Right lobe of liver (tissue), 6 donors: ENCODE data around the gene DIAPH3. TPM values are rescaled to one million over a fixed set of nuclear protein-coding genes. Genes with fewer than 3 reads are reported as not detected.

Experiments used
- ATAC-seq, 4 donors: fragments of 200-7000 bp; cut with Tn5 transposase; one replicate each; pipeline ENCODE4 v1.9.1; 2020; ENCODE audit warnings: mild to moderate bottlenecking in 4 of 4, moderate library complexity in 4 of 4
- DNase-seq, 3 donors: peaks; one replicate each; pipeline ENCODE4 v3.0.0-alpha.2; 2020
- H3K27ac ChIP-seq, 3 donors: fragments of 200-600 bp; one replicate each; pipeline ENCODE4 v1.8.0; 2022
- H3K27me3 ChIP-seq, 2 donors: fragments of 200-600 bp; one replicate each; pipeline ENCODE4 v1.8.0; 2022
- H3K36me3 ChIP-seq, 4 donors: fragments of 200-600 bp; sonication (generic) in 1 of 4; one replicate each; pipeline versions ENCODE4 v1.5.1 to v1.8.0; 2017 to 2022; ENCODE audit warnings: control low read depth in 1 of 4
- H3K4me1 ChIP-seq, 4 donors: fragments of 200-600 bp; sonication (generic) in 1 of 4; one replicate each; pipeline versions ENCODE4 v1.5.1 to v1.8.0; 2017 to 2022; ENCODE audit warnings: control low read depth in 1 of 4
- H3K4me3 ChIP-seq, 3 donors: fragments of 200-600 bp; one replicate each; pipeline ENCODE4 v1.8.0; 2022
- H3K9me3 ChIP-seq, 4 donors: fragments of 200-600 bp; sonication (generic) in 1 of 4; one replicate each; pipeline versions ENCODE4 v1.5.1 to v1.8.0; 2017 to 2022; ENCODE audit warnings: control low read depth in 1 of 4
- POLR2A ChIP-seq: fragments of 450-650 bp; IDR thresholded peaks from one replicate; pipeline ENCODE4 v1.6.1; 2017; ENCODE audit warnings: antibody characterized with exemption, mild to moderate bottlenecking
- WGBS: methylation state at CpG from one replicate; pipeline ENCODE4 v1.1.6; 2018; ENCODE audit warnings: low coverage, low lambda C conversion rate; ENCODE audit not compliant: insufficient coverage; ENCODE audit errors: missing lambda C conversion rate; 5-methylcytosine and 5-hydroxymethylcytosine counted together
- intact Hi-C, 2 donors: fragments of 100-400 bp; cut with DNase I; formaldehyde crosslinking; loops; one replicate each; pipeline versions ENCODE4 v1.11.2 to v1.14.1; 2022
- total RNA-seq, 6 experiments: library from RNA; depleted of rRNA in 2 of 6; stranded (reverse); fragments of >200 nt in 2 of 6; fragmentation: NEBNext Ultra II Directional in 3 of 6; extraction: Animal tissue kit (Norgen Biotek cat#: 25700) in 3 of 6; gene quantifications; one replicate each; pipeline versions ENCODE4 v1.1.0 to v1.2.4, GENCODE V29; 2016 to 2023
- TF ChIP-seq, protein P1 (sequence below), 4 donors: fragments of 200-600 bp in 3 of 4; fragments of 450-650 bp in 1 of 4; IDR thresholded peaks; one replicate each; pipeline versions ENCODE4 v1.5.1 to v1.8.0; 2016 to 2022; ENCODE audit warnings: antibody characterized with exemption in 4 of 4, mild to moderate bottlenecking in 2 of 4
- donor health status: DM: no; HTN: yes; CAD: no.
- donor health status: DM: no; HTN: no; CAD: no.
- donor health status: DM: no; HTN: no; CAD: no.
- donor health status: DM: no; HTN: yes; CAD: no.
- donor health status: DM: no; HTN: yes; CAD: no.

Gene DIAPH3
- total RNA-seq, 6 experiments from 2014 or later: 0.10 to 1.6 (median 0.93) TPM; not detected in 1

GRCh38 chr13:59690857-59691500 is 472.7 kb downstream of the DIAPH3 start:
- intact Hi-C loops: no loop called here
- Histone ChIP-seq H3K27me3 (no peaks in the 10 kb centered on the region), H3K27ac (peak overlapping the region in 1 of 3 donors; percentile 68), H3K4me1 (peaks cover 0 to 24% (median 4%) of the 10 kb centered on the region in 4 donors), H3K36me3 (no peaks in the 10 kb centered on the region), H3K9me3 (no peaks in the 10 kb centered on the region), H3K4me3 (no peak overlapping the region)
- TF ChIP-seq, protein P1, sequence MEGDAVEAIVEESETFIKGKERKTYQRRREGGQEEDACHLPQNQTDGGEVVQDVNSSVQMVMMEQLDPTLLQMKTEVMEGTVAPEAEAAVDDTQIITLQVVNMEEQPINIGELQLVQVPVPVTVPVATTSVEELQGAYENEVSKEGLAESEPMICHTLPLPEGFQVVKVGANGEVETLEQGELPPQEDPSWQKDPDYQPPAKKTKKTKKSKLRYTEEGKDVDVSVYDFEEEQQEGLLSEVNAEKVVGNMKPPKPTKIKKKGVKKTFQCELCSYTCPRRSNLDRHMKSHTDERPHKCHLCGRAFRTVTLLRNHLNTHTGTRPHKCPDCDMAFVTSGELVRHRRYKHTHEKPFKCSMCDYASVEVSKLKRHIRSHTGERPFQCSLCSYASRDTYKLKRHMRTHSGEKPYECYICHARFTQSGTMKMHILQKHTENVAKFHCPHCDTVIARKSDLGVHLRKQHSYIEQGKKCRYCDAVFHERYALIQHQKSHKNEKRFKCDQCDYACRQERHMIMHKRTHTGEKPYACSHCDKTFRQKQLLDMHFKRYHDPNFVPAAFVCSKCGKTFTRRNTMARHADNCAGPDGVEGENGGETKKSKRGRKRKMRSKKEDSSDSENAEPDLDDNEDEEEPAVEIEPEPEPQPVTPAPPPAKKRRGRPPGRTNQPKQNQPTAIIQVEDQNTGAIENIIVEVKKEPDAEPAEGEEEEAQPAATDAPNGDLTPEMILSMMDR (IDR thresholded peaks at IDR 0.05): no peak
- TF ChIP-seq POLR2A: no peak
- DNase-seq: no peak
- peak; percentile 79 to 91 (median 84) for ATAC-seq
- 83% methylated on average over 1 of the region's 1 CpG for WGBS

GRCh38 chr13:59689057-59689456 is 474.7 kb downstream of the DIAPH3 start:
- Histone ChIP-seq H3K36me3 (no peaks in the 10 kb centered on the region), H3K27ac (no peak overlapping the region), H3K4me1 (peaks cover 0 to 30% (median 4%) of the 10 kb centered on the region in 4 donors), H3K4me3 (no peak overlapping the region), H3K27me3 (no peaks in the 10 kb centered on the region), H3K9me3 (no peaks in the 10 kb centered on the region)
- DNase-seq (no peak), ATAC-seq (no peak)
- WGBS: 87% methylated on average over 4 of the region's 4 CpGs
- TF ChIP-seq, protein P1 (IDR thresholded peaks at IDR 0.05): no peak
- TF ChIP-seq POLR2A: no peak
- intact Hi-C loops: no loop called here

GRCh38 chr13:59686798-59687394 is 476.8 kb downstream of the DIAPH3 start:
- intact Hi-C loops: no loop called here
- DNase-seq (no peak), ATAC-seq (no peak)
- no peak for TF ChIP-seq POLR2A
- Histone ChIP-seq H3K36me3 (no peaks in the 10 kb centered on the region), H3K4me3 (no peak overlapping the region), H3K27ac (no peak overlapping the region), H3K27me3 (no peaks in the 10 kb centered on the region), H3K4me1 (peaks cover 0 to 22% (median 4%) of the 10 kb centered on the region in 4 donors), H3K9me3 (no peaks in the 10 kb centered on the region)
- WGBS: 54% methylated on average over 2 of the region's 2 CpGs

GRCh38 chr13:59684105-59684504 is 479.6 kb downstream of the DIAPH3 start:
- Histone ChIP-seq H3K27ac (no peak overlapping the region), H3K27me3 (no peaks in the 10 kb centered on the region), H3K4me3 (no peak overlapping the region), H3K9me3 (no peaks in the 10 kb centered on the region), H3K36me3 (no peaks in the 10 kb centered on the region), H3K4me1 (peaks cover 0 to 6% (median 0%) of the 10 kb centered on the region in 4 donors)
- intact Hi-C loops: no loop called here
- no peak for DNase-seq
- TF ChIP-seq, protein P1 (IDR thresholded peaks at IDR 0.05): no peak
- no peak for TF ChIP-seq POLR2A
- 35% methylated on average over 5 of the region's 5 CpGs for WGBS
- ATAC-seq: no peak

DNA sequence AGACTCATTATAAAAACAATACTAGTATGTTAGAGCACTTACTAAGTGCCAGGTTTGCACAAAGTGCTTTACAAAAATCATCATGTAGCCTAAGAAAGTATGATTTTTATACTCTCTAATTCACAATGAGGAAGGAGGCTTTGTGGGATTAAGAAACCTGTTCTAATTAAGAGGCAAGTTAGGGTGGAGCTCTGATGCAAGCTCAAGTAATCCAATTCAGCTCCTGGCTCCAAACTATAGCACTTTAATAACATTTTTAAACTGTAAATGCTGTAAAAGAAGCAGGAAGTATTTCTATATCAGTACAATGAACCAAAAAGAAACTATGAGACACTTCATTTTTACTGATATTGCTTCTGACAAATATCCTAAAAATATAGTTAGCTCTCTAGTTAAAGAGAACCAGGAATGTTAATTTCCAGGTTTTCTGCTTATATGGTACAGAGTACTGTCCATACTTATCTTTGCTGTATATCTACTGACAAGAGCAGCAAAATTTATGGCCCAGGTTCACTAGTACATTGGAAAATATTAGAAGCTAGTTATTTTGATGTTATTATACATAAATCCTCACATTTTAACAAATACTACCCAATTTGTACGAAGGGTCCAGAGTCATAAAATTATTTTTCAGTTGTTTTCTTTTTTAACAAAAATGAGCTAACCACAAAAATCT is 482.0 kb downstream of the DIAPH3 start:
- H3K36me3 ChIP-seq: no peaks in the 10 kb centered on the region
- H3K27me3 ChIP-seq: no peaks in the 10 kb centered on the region
- TF ChIP-seq POLR2A: no peak
- TF ChIP-seq, protein P1 (IDR thresholded peaks at IDR 0.05): no peak
- intact Hi-C loops: no loop called here
- peaks cover 0 to 6% (median 0%) of the 10 kb centered on the region in 4 donors for H3K4me1 ChIP-seq
- H3K4me3 ChIP-seq: no peak overlapping the region
- 95% methylated on average over 1 of the region's 1 CpG for WGBS
- DNase-seq (no peak), ATAC-seq (no peak)
- no peaks in the 10 kb centered on the region for H3K9me3 ChIP-seq
- H3K27ac ChIP-seq: no peak overlapping the region
